ENCODE data around the gene FILIP1L.

Gene FILIP1L

GRCh38 chr3:100040451-100041225 is 73.7 kb downstream of the FILIP1L start:
- no peak for FAIRE-seq

- no peak for FAIRE-seq
Observed at GRCh38 chr3:100039075-100039474, 75.2 kb downstream of the FILIP1L start.

- FAIRE-seq: peak; percentile 10
Observed at GRCh38 chr3:100033903-100034471, 80.3 kb downstream of the FILIP1L start.

GRCh38 chr3:100033184-100033583 is 81.1 kb downstream of the FILIP1L start:
- no peak for FAIRE-seq

GRCh38 chr3:100032243-100032642 is 82.1 kb downstream of the FILIP1L start:
- FAIRE-seq: no peak

- FAIRE-seq: no peak
Observed at GRCh38 chr3:100030914-100031425, 83.3 kb downstream of the FILIP1L start.

- no peak for FAIRE-seq
Observed at GRCh38 chr3:100030346-100030745, 84.0 kb downstream of the FILIP1L start.

- no peak for FAIRE-seq
Observed at GRCh38 chr3:100029689-100030088, 84.6 kb downstream of the FILIP1L start.

GRCh38 chr3:100029052-100029451 is 85.2 kb downstream of the FILIP1L start:
- no peak for FAIRE-seq

- no peak for FAIRE-seq
Observed at GRCh38 chr3:100027321-100027720, 87.0 kb downstream of the FILIP1L start.

- no peak for FAIRE-seq
Observed at GRCh38 chr3:100024520-100025303, 89.6 kb downstream of the FILIP1L start.

GRCh38 chr3:100023595-100023994 is 90.7 kb downstream of the FILIP1L start:
- no peak for FAIRE-seq

GRCh38 chr3:100023150-100023549 is 91.2 kb downstream of the FILIP1L start:
- no peak for FAIRE-seq

GRCh38 chr3:100022506-100022905 is 91.8 kb downstream of the FILIP1L start:
- no peak for FAIRE-seq

- no peak for FAIRE-seq
Observed at GRCh38 chr3:100020876-100021644, 93.2 kb downstream of the FILIP1L start.

GRCh38 chr3:100019719-100020118 is 94.6 kb downstream of the FILIP1L start:
- FAIRE-seq: no peak

- FAIRE-seq: no peak
Observed at GRCh38 chr3:100018806-100019205, 95.5 kb downstream of the FILIP1L start.

- FAIRE-seq: no peak
Observed at GRCh38 chr3:100010087-100010417, 104.2 kb downstream of the FILIP1L start.

GRCh38 chr3:100009276-100010086 is 104.8 kb downstream of the FILIP1L start:
- no peak for FAIRE-seq

GRCh38 chr3:100008081-100008698 is 106.1 kb downstream of the FILIP1L start:
- FAIRE-seq: no peak

GRCh38 chr3:100007313-100007712 is 107.0 kb downstream of the FILIP1L start:
- FAIRE-seq: no peak
